Kidney (tissue), 14 donors: ENCODE data around the gene CDYL. TPM values are rescaled to one million over a fixed set of nuclear protein-coding genes. Genes with fewer than 3 reads are reported as not detected.

Source experiments
- DNase-seq, 5 donors: peaks; one replicate each; pipeline ENCODE4 v3.0.0-alpha.2; 2013 to 2020
- FAIRE-seq: peaks from 2 replicates; lab custom pipeline; 2012; peaks lifted over from hg19 to GRCh38; lab: Jason Lieb, UNC
- H3K27ac ChIP-seq, 2 donors: one replicate each; pipeline ENCODE4 v1.7.0; 2013; ENCODE audit warnings: low read depth in 2 of 2, low read length in 2 of 2, inconsistent platforms in 1 of 2
- H3K27me3 ChIP-seq: one replicate; pipeline ENCODE4 v1.7.1; 2013; ENCODE audit warnings: low read length, inconsistent platforms; ENCODE audit not compliant: control insufficient read depth, insufficient read depth
- H3K36me3 ChIP-seq, 3 donors: one replicate each; pipeline versions ENCODE4 v1.7.0 to v1.7.1; 2013; ENCODE audit warnings: low read length in 3 of 3, control low read depth in 1 of 3, inconsistent platforms in 1 of 3; ENCODE audit not compliant: insufficient read depth in 3 of 3, control insufficient read depth in 2 of 3
- H3K4me1 ChIP-seq, 3 donors: one replicate each; pipeline versions ENCODE4 v1.7.0 to v1.7.1; 2013; ENCODE audit warnings: low read length in 3 of 3, inconsistent platforms in 1 of 3, low read depth in 1 of 3; ENCODE audit not compliant: control insufficient read depth in 2 of 3, insufficient read depth in 2 of 3
- H3K4me3 ChIP-seq, 3 donors: one replicate each; pipeline versions ENCODE4 v1.7.0 to v1.8.1; 2013; ENCODE audit warnings: low read length in 3 of 3, control low read depth in 1 of 3, inconsistent platforms in 1 of 3
- H3K9ac ChIP-seq, 3 donors: one replicate each; pipeline versions ENCODE4 v1.7.0 to v1.7.1; 2013; ENCODE audit warnings: low read length in 3 of 3, control low read depth in 1 of 3, inconsistent platforms in 1 of 3
- H3K9me3 ChIP-seq, 3 donors: one replicate each; pipeline versions ENCODE4 v1.7.0 to v1.7.1; 2013; ENCODE audit warnings: low read length in 3 of 3, control low read depth in 1 of 3, inconsistent platforms in 1 of 3; ENCODE audit not compliant: control insufficient read depth in 2 of 3, insufficient read depth in 1 of 3
- CTCF ChIP-seq: IDR thresholded peaks from 3 replicates; pipeline ENCODE4 v1.5.1; 2012; ENCODE audit warnings: mild to moderate bottlenecking, moderate library complexity, borderline replicate concordance; ENCODE audit not compliant: insufficient read depth; ENCODE audit errors: extremely low read depth
- intact Hi-C: fragments of 100-400 bp; cut with DNase I; formaldehyde crosslinking; loops from one replicate; pipeline ENCODE4 v1.11.1; 2022
- polyA plus RNA-seq: library from polyadenylated mRNA; stranded (reverse); fragments of 350-450 nt; fragmentation: Illumina TruSeq; extraction: RNeasy Lipid Tissue Mini Kit (QIAGEN cat#74804); gene quantifications from one replicate; pipeline ENCODE4 v1.2.3, GENCODE V29; 2014; ENCODE audit warnings: low read depth, low replicate concordance; ENCODE audit not compliant: insufficient read depth
- total RNA-seq: library from RNA; stranded (reverse); fragmentation: NEBNext Ultra II Directional; extraction: Animal tissue kit (Norgen Biotek cat#: 25700); gene quantifications from one replicate; pipeline ENCODE4 v1.2.1, GENCODE V29; 2021
- donor health status: control.
- donor health status: control.
- donor health status: control.
- donor health status: control.
- donor health status: control.
- donor health status: DM: yes; HTN: yes; CAD: no.
- donor health status: Normal renal cell carcinoma (clear cell type).

Gene CDYL
- total and polyA plus RNA-seq, 2 donors from 2014 or later: 7.4 to 46.8 TPM

DNA sequence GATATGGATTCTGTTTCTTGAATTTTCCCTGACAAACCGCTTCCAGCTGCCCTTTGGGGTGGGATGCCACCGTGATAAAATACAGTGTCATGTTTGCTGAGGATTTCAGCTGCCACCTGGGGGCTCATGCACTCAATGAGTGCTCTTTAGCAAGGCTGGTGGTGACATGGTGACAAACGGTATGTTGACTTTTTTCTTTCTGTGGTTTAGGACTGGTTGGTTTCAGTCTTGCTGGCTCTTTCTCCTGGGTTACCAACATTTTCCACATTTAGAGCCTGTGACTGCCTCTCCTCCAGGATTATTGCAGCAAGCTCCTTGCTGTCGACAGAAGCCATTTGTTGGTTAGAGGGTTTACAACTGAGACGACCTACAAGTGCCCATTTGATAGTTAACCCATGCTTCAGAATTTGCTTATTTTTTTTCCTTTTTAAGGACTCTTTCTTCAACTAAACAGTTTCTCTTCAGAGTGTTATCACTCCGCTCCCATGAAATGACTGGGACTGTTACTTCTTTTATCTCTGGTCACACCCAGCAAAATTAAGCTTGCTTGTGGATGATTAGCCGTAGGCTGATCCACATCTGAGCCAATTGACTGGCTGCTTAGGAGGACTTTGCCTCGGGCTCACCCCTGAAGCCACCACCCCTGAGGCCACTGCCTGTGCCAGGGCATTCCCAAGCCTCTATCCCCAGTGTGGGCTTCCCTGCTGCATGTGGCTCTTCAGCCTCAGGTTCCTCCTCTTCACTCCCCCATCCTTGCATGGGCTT lies 48.4 kb upstream of the CDYL start:
- intact Hi-C loops: no loop called here
- peaks cover 0 to 2% (median 0%) of the 10 kb centered on the region in 3 donors for H3K4me1 ChIP-seq
- no peak overlapping the region for H3K9ac ChIP-seq
- FAIRE-seq (no peak), DNase-seq (peak in 3 of 5 donors; percentile 19 to 40 (median 29))
- H3K9me3 ChIP-seq: no peaks in the 10 kb centered on the region
- no peak overlapping the region for H3K27ac ChIP-seq
- H3K36me3 ChIP-seq: no peaks in the 10 kb centered on the region
- no peak for TF ChIP-seq CTCF
- no peak overlapping the region for H3K4me3 ChIP-seq
- H3K27me3 ChIP-seq: no peaks in the 10 kb centered on the region

- intact Hi-C loops: no loop called here
- Histone ChIP-seq H3K9me3 (no peaks in the 10 kb centered on the region), H3K4me3 (no peak overlapping the region), H3K27me3 (no peaks in the 10 kb centered on the region), H3K4me1 (peaks cover 0 to 4% (median 0%) of the 10 kb centered on the region in 3 donors), H3K36me3 (no peaks in the 10 kb centered on the region), H3K9ac (no peak overlapping the region), H3K27ac (no peak overlapping the region)
- FAIRE-seq (no peak), DNase-seq (no peak)
- no peak for TF ChIP-seq CTCF
These were observed 47.8 kb upstream of the CDYL start for GRCh38 chr6:4728436-4728769.

DNA sequence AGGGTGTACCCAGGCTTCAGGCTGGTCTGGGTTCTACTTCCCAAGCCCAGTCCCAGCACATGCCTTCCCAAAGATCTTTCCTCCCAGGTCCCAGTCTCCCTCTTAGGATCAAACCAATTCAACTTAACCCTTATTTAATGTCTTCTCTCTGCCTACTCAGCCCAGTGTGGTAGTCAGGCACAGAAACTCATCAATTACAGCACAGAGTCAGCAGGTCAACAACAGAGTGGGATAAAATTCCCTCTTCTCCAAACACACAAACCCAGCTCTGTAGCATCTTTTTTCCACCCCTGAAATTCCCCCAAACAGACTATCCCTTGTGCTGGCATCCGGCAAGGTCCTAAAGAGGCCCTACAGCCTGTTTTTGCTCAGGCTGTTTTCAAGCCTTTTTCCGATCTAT lies 47.3 kb upstream of the CDYL start:
- Histone ChIP-seq H3K4me1 (peaks cover 0 to 4% (median 0%) of the 10 kb centered on the region in 3 donors), H3K36me3 (no peaks in the 10 kb centered on the region), H3K9ac (no peak overlapping the region), H3K27me3 (no peaks in the 10 kb centered on the region), H3K4me3 (no peak overlapping the region), H3K9me3 (no peaks in the 10 kb centered on the region), H3K27ac (no peak overlapping the region)
- intact Hi-C loops: no loop called here
- DNase-seq (peak in 3 of 5 donors; percentile 37 to 63 (median 58)), FAIRE-seq (no peak)
- TF ChIP-seq CTCF: no peak
